Osteocyte (in vitro differentiated cells): Measurements from ENCODE around the gene RTEL1. TPM values are rescaled to one million over a fixed set of nuclear protein-coding genes. Genes with fewer than 3 reads are reported as not detected.

Source experiments
- DNase-seq: peaks from one replicate; pipeline ENCODE4 v3.0.0; 2021; ENCODE audit warnings: mixed read lengths; ENCODE audit not compliant: unreplicated experiment; ENCODE audit errors: extremely low spot score
- H3K27ac Mint-ChIP-seq: one replicate; pipeline ENCODE4 v1.8.0; 2021; ENCODE audit warnings: mild to moderate bottlenecking, mixed read lengths; ENCODE audit not compliant: unreplicated experiment
- H3K27me3 Mint-ChIP-seq: one replicate; pipeline ENCODE4 v1.8.0; 2021; ENCODE audit warnings: mixed read lengths; ENCODE audit not compliant: unreplicated experiment
- H3K36me3 Mint-ChIP-seq: one replicate; pipeline ENCODE4 v1.8.0; 2021; ENCODE audit warnings: mixed read lengths; ENCODE audit not compliant: unreplicated experiment
- H3K4me1 Mint-ChIP-seq: one replicate; pipeline ENCODE4 v1.8.0; 2021; ENCODE audit warnings: mixed read lengths; ENCODE audit not compliant: unreplicated experiment
- H3K4me3 Mint-ChIP-seq: one replicate; pipeline ENCODE4 v1.8.0; 2021; ENCODE audit warnings: mild to moderate bottlenecking, moderate library complexity, mixed read lengths; ENCODE audit not compliant: unreplicated experiment
- H3K9me3 Mint-ChIP-seq: one replicate; pipeline ENCODE4 v1.8.0; 2021; ENCODE audit warnings: mixed read lengths; ENCODE audit not compliant: unreplicated experiment
- total RNA-seq: library from RNA; stranded (reverse); gene quantifications from 2 replicates; pipeline ENCODE4 v1.2.1, GENCODE V29; 2021
- TF ChIP-seq, protein P1 (sequence below): fragments of 200-600 bp; sonication (generic); IDR thresholded peaks from 2 replicates; pipeline ENCODE4 v1.5.0; 2021; ENCODE audit warnings: antibody characterized with exemption, mild to moderate bottlenecking, moderate library complexity

The RTEL1 gene
- total RNA-seq, 1 donor from 2014 or later: 34.1 TPM

DNA sequence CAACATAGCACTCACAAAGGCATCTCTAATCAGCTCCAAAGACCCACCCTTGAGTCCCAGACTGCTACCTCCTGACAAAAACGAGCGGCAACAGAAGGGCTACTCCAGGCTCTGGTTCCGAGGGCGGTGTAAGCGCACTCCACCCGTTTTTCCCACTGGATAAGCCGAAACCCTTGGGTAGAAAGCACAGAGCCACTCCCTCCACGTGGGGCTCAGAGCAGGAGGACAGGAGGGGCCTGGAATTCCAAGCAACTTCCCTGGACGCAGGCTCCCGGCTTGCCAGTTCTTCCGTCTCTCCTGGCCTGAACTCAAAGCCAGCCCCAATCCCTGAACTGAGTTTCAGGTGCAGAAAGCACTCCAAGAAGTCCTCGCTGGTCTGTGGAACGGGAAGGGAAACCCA lies 38.6 kb upstream of the RTEL1 start:
- TF ChIP-seq, protein P1, sequence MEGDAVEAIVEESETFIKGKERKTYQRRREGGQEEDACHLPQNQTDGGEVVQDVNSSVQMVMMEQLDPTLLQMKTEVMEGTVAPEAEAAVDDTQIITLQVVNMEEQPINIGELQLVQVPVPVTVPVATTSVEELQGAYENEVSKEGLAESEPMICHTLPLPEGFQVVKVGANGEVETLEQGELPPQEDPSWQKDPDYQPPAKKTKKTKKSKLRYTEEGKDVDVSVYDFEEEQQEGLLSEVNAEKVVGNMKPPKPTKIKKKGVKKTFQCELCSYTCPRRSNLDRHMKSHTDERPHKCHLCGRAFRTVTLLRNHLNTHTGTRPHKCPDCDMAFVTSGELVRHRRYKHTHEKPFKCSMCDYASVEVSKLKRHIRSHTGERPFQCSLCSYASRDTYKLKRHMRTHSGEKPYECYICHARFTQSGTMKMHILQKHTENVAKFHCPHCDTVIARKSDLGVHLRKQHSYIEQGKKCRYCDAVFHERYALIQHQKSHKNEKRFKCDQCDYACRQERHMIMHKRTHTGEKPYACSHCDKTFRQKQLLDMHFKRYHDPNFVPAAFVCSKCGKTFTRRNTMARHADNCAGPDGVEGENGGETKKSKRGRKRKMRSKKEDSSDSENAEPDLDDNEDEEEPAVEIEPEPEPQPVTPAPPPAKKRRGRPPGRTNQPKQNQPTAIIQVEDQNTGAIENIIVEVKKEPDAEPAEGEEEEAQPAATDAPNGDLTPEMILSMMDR: no peak
- Mint-ChIP-seq H3K9me3 (no peaks in the 10 kb centered on the region), H3K27ac (no peak overlapping the region), H3K4me1 (peaks cover 11% of the 10 kb centered on the region), H3K36me3 (peaks cover 10% of the 10 kb centered on the region), H3K4me3 (no peak overlapping the region), H3K27me3 (no peaks in the 10 kb centered on the region)
- no peak for DNase-seq

DNA sequence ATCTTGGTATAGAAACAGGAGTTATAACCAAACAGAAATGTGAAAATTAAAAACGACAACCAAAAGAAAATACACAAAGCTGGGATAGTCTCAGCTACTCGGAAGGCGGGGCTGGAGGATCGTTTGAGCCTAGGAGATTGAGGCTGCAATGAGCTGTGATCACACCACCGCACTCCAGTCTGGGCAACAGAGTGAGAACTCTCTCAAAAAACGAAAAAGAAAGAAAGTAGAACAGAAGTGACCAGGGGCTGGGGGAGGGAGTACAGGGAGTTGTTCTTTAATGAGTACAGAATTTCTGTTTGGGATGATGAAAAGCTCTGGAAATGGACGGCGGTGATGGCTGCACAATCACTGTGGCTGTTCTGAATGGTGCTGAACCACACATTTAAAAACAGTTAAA lies 37.1 kb upstream of the RTEL1 start:
- peak overlapping the region; percentile 38 for H3K27ac Mint-ChIP-seq
- no peak for DNase-seq
- no peaks in the 10 kb centered on the region for H3K9me3 Mint-ChIP-seq
- no peaks in the 10 kb centered on the region for H3K27me3 Mint-ChIP-seq
- H3K4me1 Mint-ChIP-seq: peaks cover 17% of the 10 kb centered on the region
- TF ChIP-seq, protein P1: no peak
- H3K36me3 Mint-ChIP-seq: peaks cover 4% of the 10 kb centered on the region
- no peak overlapping the region for H3K4me3 Mint-ChIP-seq

DNA sequence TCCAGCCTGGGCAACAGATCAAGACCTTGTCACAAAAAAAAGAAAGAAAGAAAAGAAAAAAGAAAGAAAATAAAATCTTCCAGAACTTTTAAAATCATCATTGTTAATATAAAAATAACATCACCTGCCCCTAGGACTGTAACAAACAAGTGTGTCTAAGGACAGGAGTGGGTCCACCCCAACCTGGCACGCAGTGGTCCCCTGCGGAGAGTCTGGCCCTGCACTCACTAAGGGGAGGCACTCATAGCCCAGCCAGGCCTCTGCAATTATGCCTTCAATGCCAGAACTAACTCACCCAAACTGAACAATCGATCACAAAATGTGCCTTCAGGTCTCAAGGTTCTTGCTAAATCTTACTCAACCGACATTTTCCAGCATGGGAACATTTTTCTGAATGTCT lies 36.0 kb upstream of the RTEL1 start:
- Mint-ChIP-seq H3K4me3 (no peak overlapping the region), H3K4me1 (peaks cover 17% of the 10 kb centered on the region), H3K36me3 (no peaks in the 10 kb centered on the region), H3K27ac (no peak overlapping the region), H3K27me3 (no peaks in the 10 kb centered on the region), H3K9me3 (no peaks in the 10 kb centered on the region)
- no peak for DNase-seq
- TF ChIP-seq, protein P1: no peak

DNA sequence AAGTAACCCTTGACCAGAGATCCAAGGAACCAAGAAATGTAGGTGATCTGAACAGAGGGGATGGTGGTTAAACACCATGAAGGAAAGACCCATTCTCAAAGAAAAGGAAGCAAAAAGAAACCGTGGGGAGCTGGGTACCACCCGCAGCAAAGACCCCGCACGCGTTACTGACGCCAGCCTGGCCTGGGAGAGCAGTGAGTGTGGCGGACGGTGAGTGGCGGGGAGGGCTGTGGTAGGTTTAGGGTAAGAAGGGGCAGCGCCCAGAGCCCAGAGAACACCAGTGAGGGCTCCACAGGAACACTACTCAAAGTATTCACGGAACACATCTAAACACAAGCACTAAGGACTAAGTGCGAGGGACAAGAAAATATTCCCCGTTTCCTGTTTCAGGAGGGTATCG lies 35.4 kb upstream of the RTEL1 start:
- Mint-ChIP-seq H3K36me3 (no peaks in the 10 kb centered on the region), H3K27ac (no peak overlapping the region), H3K4me3 (no peak overlapping the region), H3K4me1 (peaks cover 17% of the 10 kb centered on the region), H3K27me3 (no peaks in the 10 kb centered on the region), H3K9me3 (no peaks in the 10 kb centered on the region)
- TF ChIP-seq, protein P1: no peak
- no peak for DNase-seq

DNA sequence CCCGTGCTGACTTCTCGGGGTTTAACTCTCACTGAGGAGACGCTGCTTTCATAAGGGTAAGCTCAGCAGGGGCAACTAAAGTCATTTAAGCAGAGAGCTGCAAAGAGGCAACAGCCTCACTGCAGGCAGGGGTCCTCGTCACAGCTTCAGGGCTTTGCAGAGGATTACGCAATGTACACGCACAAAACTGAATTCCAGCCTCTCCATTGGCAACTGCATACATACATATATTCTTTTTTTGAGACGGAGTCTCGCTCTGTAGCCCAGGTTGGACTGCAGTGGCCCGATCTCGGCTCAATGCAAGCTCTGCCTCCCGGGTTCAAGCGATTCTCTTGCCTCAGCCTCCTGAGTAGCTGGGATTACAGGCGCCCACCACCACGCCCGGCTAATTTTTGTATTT lies 33.6 kb upstream of the RTEL1 start:
- TF ChIP-seq, protein P1: peak; percentile 16
- H3K27me3 Mint-ChIP-seq: no peaks in the 10 kb centered on the region
- H3K4me1 Mint-ChIP-seq: peaks cover 25% of the 10 kb centered on the region
- H3K9me3 Mint-ChIP-seq: no peaks in the 10 kb centered on the region
- no peaks in the 10 kb centered on the region for H3K36me3 Mint-ChIP-seq
- H3K27ac Mint-ChIP-seq: peak overlapping the region; percentile 14
- no peak overlapping the region for H3K4me3 Mint-ChIP-seq
- DNase-seq: no peak
